ENCODE results near the gene GARS1.

GRCh38 chr7:30646154-30646553, 51.5 kb downstream of the GARS1 start:
- no peak for TF ChIP-seq CTCF (conservative IDR thresholded peaks at IDR 0.05)
- no peak for TF ChIP-seq EZH2 (IDR thresholded peaks at IDR 0.05; ENCODE audit: low read depth)
